GM23248 (cell line): ENCODE results near the gene SPHKAP. TPM values are rescaled to one million over a fixed set of nuclear protein-coding genes. Genes with fewer than 3 reads are reported as not detected.

ENCODE experiments used
- DNase-seq: peaks from one replicate; pipeline ENCODE4 v3.0.0-alpha.2; 2015
- H2AFZ ChIP-seq: fragments of 200-600 bp; sonication (generic); 2 replicates; pipeline ENCODE4 v1.6.1; 2016; ENCODE audit warnings: antibody characterized with exemption
- H3F3A ChIP-seq: fragments of 200-600 bp; sonication (generic); 2 replicates; pipeline ENCODE4 v1.6.1; 2016; ENCODE audit warnings: mild to moderate bottlenecking, antibody characterized with exemption, mixed run types; ENCODE audit not compliant: insufficient read depth
- H3K27ac ChIP-seq: fragments of 200-600 bp; sonication (generic); 2 replicates; pipeline ENCODE4 v1.5.1; 2016; ENCODE audit warnings: mild to moderate bottlenecking
- H3K27me3 ChIP-seq: fragments of 200-600 bp; sonication (generic); replicated peaks from 2 replicates; pipeline ENCODE4 v1.6.1; 2016; ENCODE audit warnings: mild to moderate bottlenecking; ENCODE audit not compliant: insufficient read depth
- H3K36me3 ChIP-seq: fragments of 200-600 bp; sonication (generic); 2 replicates; pipeline ENCODE4 v1.6.1; 2016; ENCODE audit warnings: low read depth, mild to moderate bottlenecking
- H3K4me1 ChIP-seq: fragments of 200-600 bp; sonication (generic); 2 replicates; pipeline ENCODE4 v1.6.1; 2016; ENCODE audit warnings: mild to moderate bottlenecking; ENCODE audit not compliant: insufficient read depth
- H3K4me2 ChIP-seq: fragments of 200-600 bp; sonication (generic); one replicate; pipeline ENCODE4 v1.6.1; 2016; ENCODE audit warnings: mild to moderate bottlenecking; ENCODE audit not compliant: unreplicated experiment
- H3K4me3 ChIP-seq: fragments of 200-600 bp; sonication (generic); 2 replicates; pipeline ENCODE4 v1.5.1; 2016; ENCODE audit warnings: mild to moderate bottlenecking
- H3K79me2 ChIP-seq: fragments of 200-600 bp; sonication (generic); 2 replicates; pipeline ENCODE4 v1.6.1; 2016; ENCODE audit warnings: mild to moderate bottlenecking; ENCODE audit not compliant: insufficient read depth
- H3K9ac ChIP-seq: fragments of 200-600 bp; sonication (generic); 2 replicates; pipeline ENCODE4 v1.6.1; 2016; ENCODE audit warnings: mild to moderate bottlenecking
- H3K9me2 ChIP-seq: fragments of 200-600 bp; sonication (generic); 2 replicates; pipeline ENCODE4 v1.6.1; 2016; ENCODE audit warnings: mixed run types, mild to moderate bottlenecking, moderate library complexity; ENCODE audit not compliant: insufficient read depth
- H3K9me3 ChIP-seq: fragments of 200-600 bp; sonication (generic); one replicate; pipeline ENCODE4 v1.6.1; 2017; ENCODE audit warnings: low read depth
- H4K20me1 ChIP-seq: fragments of 200-600 bp; sonication (generic); 2 replicates; pipeline ENCODE4 v1.6.0; 2016; ENCODE audit not compliant: insufficient read depth
- EZH2 ChIP-seq: fragments of 200-600 bp; sonication (generic); IDR thresholded peaks from 2 replicates; pipeline ENCODE4 v1.6.1; 2018; ENCODE audit warnings: antibody characterized with exemption, mild to moderate bottlenecking; ENCODE audit not compliant: insufficient read depth, poor library complexity, severe bottlenecking
- EZH2phosphoT487 ChIP-seq: fragments of 200-600 bp; sonication (generic); IDR thresholded peaks from 2 replicates; pipeline ENCODE4 v1.6.1; 2018; ENCODE audit warnings: antibody characterized with exemption, moderate library complexity, mild to moderate bottlenecking, low read depth; ENCODE audit not compliant: insufficient read depth
- WGBS, 2 experiments: methylation state at CpG; one replicate each; pipeline ENCODE4 v1.1.6; 2015 to 2017; ENCODE audit warnings: low lambda C conversion rate in 2 of 2, low coverage in 1 of 2; ENCODE audit errors: missing lambda C conversion rate in 2 of 2; 5-methylcytosine and 5-hydroxymethylcytosine counted together
- in situ Hi-C: fragments of 300-500 bp; cut with MboI; formaldehyde crosslinking; loops from 2 replicates; pipeline ENCODE4 v1.15.0; 2020
- polyA plus RNA-seq: library from polyadenylated mRNA; unstranded; fragments of >200 nt; fragmentation: Nextera tagmentation; extraction: Ambion mirVana; gene quantifications from 2 replicates; pipeline ENCODE4 v1.2.1, GENCODE V29; 2016
- total RNA-seq: library from RNA; depleted of rRNA; stranded (reverse); fragments of >200 nt; shearing (Covaris generic); gene quantifications from 2 replicates; pipeline ENCODE4 v1.2.3, GENCODE V29; 2014

The SPHKAP gene
- total and polyA plus RNA-seq, 2 experiments from 2014 or later, result 0.04 to 0.32 TPM

GRCh38 chr2:228094377-228094921, 87.0 kb downstream of the SPHKAP start:
- H3K9me2 ChIP-seq, result no peaks in the 10 kb centered on the region
- in situ Hi-C loops, result no loop called here
- peak overlapping the region; percentile 6 for H3K4me2 ChIP-seq
- peaks cover 20% of the 10 kb centered on the region for H3K4me1 ChIP-seq
- no peak overlapping the region for H3K9ac ChIP-seq
- H3K9me3 ChIP-seq, result no peaks in the 10 kb centered on the region
- peak overlapping the region; percentile 20; the same call in 1 of the 2 replicates for H3K27ac ChIP-seq
- no peak overlapping the region for H3K4me3 ChIP-seq
- no peaks in the 10 kb centered on the region for H3K27me3 ChIP-seq
- TF ChIP-seq EZH2 (no peak), EZH2phosphoT487 (no peak)
- H3K79me2 ChIP-seq, result no peaks in the 10 kb centered on the region
- H3F3A ChIP-seq, result peaks cover 18% of the 10 kb centered on the region
- H4K20me1 ChIP-seq, result no peaks in the 10 kb centered on the region
- no peak overlapping the region for H2AFZ ChIP-seq
- DNase-seq, result peak; percentile 80
- no peaks in the 10 kb centered on the region for H3K36me3 ChIP-seq
- 33 to 38% methylated on average over 6 of the region's 6 CpGs for WGBS, 2 experiments

GRCh38 chr2:228092056-228092455, 89.4 kb downstream of the SPHKAP start:
- H4K20me1 ChIP-seq, result no peaks in the 10 kb centered on the region
- in situ Hi-C loops, result no loop called here
- H3K27ac ChIP-seq, result no peak overlapping the region
- DNase-seq, result no peak
- no peaks in the 10 kb centered on the region; the same call in 1 of the 2 replicates for H3K9me2 ChIP-seq
- no peak overlapping the region for H3K4me3 ChIP-seq
- H3F3A ChIP-seq, result peaks cover 18% of the 10 kb centered on the region
- H3K36me3 ChIP-seq, result no peaks in the 10 kb centered on the region
- H3K4me1 ChIP-seq, result peaks cover 20% of the 10 kb centered on the region
- no peaks in the 10 kb centered on the region for H3K9me3 ChIP-seq
- TF ChIP-seq EZH2phosphoT487 (no peak), EZH2 (no peak)
- H3K9ac ChIP-seq, result no peak overlapping the region
- WGBS, 2 experiments, result 55 to 56% methylated on average over 9 of the region's 9 CpGs
- no peaks in the 10 kb centered on the region for H3K27me3 ChIP-seq
- H2AFZ ChIP-seq, result no peak overlapping the region
- H3K79me2 ChIP-seq, result no peaks in the 10 kb centered on the region
- no peak overlapping the region for H3K4me2 ChIP-seq

- H3K36me3 ChIP-seq, result no peaks in the 10 kb centered on the region
- DNase-seq, result no peak
- no peaks in the 10 kb centered on the region for H3K4me1 ChIP-seq
- no peak overlapping the region for H3K4me2 ChIP-seq
- in situ Hi-C loops, result no loop called here
- no peaks in the 10 kb centered on the region for H3F3A ChIP-seq
- H3K27ac ChIP-seq, result no peak overlapping the region
- TF ChIP-seq EZH2 (no peak), EZH2phosphoT487 (no peak)
- H3K79me2 ChIP-seq, result no peaks in the 10 kb centered on the region
- H3K9me2 ChIP-seq, result no peaks in the 10 kb centered on the region; the same call in 1 of the 2 replicates
- no peaks in the 10 kb centered on the region for H3K27me3 ChIP-seq
- no peaks in the 10 kb centered on the region for H4K20me1 ChIP-seq
- H3K4me3 ChIP-seq, result no peak overlapping the region
- no peak overlapping the region for H3K9ac ChIP-seq
- no peaks in the 10 kb centered on the region for H3K9me3 ChIP-seq
- no peak overlapping the region for H2AFZ ChIP-seq
- 33 to 51% methylated on average over 4 of the region's 4 CpGs for WGBS, 2 experiments
Observed at GRCh38 chr2:228086561-228086960, 94.9 kb downstream of the SPHKAP start.

- Histone ChIP-seq H3K9ac (no peak overlapping the region), H3K79me2 (no peaks in the 10 kb centered on the region), H3K4me2 (no peak overlapping the region), H2AFZ (no peak overlapping the region), H3F3A (no peaks in the 10 kb centered on the region), H3K4me3 (no peak overlapping the region), H3K27ac (no peak overlapping the region), H3K4me1 (no peaks in the 10 kb centered on the region), H3K27me3 (no peaks in the 10 kb centered on the region), H3K9me3 (no peaks in the 10 kb centered on the region), H4K20me1 (no peaks in the 10 kb centered on the region), H3K36me3 (no peaks in the 10 kb centered on the region), H3K9me2 (no peaks in the 10 kb centered on the region; the same call in 1 of the 2 replicates)
- WGBS, 2 experiments, result 30 to 54% methylated on average over 2 of the region's 2 CpGs
- in situ Hi-C loops, result no loop called here
- no peak for DNase-seq
- TF ChIP-seq EZH2phosphoT487, result no peak
- TF ChIP-seq EZH2, result no peak
Observed at GRCh38 chr2:228084717-228085116, 96.8 kb downstream of the SPHKAP start.
